Superior temporal gyrus (tissue), 1 donor: ENCODE results near the gene SUCLA2.
"Not testable (repeated sequence)": the region's sequence is repeated elsewhere in the genome, so short reads cannot be mapped to it uniquely, and the experiment has no call there.

Source experiments
- DNase-seq: peaks from one replicate; pipeline ENCODE4 v3.0.0-alpha.2; 2016; ENCODE audit errors: extremely low spot score

The SUCLA2 gene

DNA sequence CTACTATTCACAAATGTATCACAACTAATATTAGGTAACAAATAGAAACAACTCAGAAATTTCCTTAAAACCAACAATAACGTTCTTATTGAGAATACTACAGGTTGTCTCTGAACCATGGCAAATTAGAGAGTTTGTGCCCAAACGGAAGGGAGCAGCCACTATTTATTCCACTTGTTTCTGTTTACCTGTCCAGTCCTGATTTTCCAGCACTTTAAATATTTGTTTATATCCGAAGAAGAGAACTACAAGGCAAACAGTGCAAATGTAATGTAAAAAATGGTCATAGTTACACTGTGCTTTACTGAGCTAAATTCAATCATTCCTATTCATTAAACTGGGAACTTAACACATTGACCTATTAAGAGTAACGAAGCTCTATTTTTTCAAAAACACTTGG, 9.2 kb downstream of the SUCLA2 start:
- no peak for DNase-seq

DNA sequence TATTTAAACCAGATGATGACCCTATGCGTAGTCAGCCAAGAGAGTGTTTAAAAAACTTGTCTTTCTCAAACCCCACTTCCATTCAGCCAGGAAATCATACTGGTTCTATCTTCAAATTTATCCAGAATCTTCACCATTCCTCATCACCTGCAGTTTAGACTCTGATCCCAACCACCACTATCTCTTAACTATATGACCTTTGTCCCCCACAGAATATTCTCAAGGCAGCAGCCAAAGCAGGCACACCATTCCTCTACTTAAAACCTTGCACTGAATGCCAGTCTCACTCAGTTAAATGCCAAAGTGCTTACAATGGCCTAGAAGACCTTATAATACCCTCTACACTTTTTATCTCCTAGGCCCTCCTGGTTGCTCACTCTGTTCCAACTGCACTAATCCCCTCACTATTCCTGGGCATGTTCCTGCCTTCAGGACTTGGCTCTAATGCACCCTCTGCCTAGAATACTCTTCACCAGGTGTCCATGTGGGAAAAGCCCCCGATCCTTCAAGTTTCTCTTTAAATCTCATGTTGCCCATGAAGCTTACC, 10.1 kb downstream of the SUCLA2 start:
- DNase-seq: no peak

DNA sequence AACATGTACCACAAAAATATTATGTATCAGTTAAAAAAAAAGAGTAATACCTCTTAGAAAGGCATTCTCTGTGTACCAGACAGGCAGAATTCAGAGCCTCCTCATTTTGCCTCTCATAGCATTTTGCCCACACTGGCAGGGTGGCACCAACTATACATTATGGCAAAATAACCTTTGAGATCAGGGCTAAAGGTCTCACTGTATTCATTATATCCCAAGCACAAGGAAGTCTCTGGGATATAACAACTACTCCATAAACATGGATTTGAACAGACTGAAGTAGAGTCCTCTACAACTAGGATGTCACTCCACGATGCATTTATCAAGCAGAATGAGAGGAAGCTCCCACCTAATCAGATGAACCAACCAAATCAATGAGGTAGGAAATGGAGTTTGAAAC, 10.6 kb downstream of the SUCLA2 start:
- DNase-seq: no peak

DNA sequence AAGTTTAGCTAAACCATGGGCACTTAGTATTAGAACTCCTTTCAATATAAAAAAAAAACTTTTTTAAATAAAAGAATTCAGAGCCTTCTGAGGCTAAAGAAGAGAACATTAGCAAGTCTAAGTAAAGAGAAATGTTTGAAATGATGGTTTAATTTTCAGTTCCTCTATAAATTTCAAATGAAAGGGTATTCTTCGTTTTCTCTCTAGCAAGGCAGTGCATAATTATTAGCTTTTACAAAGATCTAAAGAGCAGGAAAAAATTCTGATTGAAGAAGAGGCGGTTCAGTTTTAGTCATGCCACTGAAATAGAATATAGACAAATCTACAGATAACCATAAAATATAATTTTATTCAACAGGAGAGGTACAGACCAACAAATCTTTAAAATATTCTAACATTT, 18.0 kb downstream of the SUCLA2 start:
- no peak for DNase-seq

DNA sequence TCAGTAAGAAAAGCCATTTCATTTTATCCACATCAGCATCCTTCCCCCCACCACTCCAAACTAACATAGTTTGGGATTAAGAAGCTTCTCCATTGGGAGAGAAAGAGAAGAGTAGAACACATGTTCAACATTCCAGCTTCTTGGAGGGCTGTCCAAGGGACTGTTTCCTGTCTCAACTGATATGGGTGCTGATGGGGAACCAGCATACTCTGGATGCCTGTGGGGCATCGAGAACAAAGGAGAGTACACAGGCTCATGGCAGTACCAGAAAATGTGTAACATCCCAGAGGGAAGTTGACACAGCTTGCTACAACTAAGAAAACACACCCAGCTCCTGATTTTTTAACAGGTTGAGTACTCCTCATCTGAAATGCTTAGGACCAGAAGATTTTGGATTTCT, 24.7 kb downstream of the SUCLA2 start:
- no peak for DNase-seq

DNA sequence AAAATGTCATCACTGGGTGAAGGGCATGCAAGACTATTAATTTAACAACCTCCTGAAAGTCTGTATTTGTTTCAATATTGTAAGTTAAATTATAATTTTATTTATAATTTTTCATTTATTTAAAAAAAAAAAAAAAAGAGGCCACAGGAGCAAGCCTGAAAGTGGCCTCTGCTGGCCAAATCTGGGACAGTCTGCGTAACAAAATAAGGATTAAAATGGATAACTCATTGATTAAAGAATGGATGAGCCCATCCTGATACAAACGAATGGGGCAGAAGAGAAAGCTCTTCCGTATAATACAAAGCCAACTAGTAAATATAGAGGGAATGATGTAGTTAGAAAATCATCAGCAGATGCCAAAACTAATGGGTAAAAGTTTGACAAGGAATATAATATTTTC, 36.2 kb downstream of the SUCLA2 start:
- no peak for DNase-seq

DNA sequence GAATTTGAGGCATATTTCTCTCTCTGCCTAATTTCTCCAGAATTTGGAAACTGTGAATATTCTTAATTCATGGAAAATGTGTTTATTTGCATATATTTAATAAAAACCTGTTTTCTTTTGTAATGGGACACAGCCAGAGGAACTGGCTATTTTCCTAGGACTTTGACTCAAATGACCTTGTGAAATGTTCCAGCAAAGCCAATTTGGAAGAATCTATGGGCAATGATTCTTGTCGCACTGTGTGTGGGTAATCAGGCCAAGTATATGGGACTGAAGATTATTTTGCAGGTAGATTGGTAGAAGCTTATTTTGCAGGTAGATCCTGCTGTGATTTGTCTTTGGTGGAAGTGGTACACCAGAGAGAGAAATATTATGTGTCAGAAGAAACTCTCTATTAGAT, 38.8 kb downstream of the SUCLA2 start:
- DNase-seq: no peak

DNA sequence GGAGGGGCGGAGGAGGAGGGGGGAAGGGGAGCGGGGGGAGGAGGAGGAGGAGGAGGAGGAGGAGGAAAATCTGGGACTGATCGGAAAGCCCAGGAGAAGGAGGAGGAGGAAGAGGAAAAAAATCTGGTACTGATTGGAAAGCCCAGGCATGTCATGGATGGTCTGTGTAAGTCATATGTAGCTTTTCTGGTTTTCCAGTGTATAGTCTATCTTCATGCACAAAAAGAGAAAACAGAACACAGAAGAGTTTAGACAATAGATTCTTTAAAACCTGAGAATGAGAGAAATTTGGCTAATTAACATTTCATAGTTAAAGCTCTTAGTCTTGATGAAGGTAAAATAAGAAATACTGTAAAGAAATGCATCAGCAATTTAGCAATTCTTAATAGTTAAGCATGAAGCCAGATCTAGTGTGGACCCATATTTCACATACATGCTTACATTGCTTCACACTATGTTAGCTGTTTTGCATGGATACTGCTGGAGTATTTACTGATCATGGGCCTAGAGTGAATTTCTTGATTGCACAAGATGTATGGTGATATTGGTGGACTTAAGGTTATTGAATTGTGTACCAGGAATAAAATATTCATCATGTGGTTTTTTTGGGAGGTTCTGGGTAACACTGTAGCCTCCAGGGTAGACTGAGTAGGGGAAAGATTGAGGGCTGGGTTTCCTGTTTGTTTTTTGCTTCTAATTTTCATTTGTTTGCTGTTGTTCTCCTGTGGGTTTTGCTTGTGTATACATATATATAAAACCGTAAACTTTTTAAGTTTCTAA, 41.4 kb downstream of the SUCLA2 start:
- DNase-seq: no peak

DNA sequence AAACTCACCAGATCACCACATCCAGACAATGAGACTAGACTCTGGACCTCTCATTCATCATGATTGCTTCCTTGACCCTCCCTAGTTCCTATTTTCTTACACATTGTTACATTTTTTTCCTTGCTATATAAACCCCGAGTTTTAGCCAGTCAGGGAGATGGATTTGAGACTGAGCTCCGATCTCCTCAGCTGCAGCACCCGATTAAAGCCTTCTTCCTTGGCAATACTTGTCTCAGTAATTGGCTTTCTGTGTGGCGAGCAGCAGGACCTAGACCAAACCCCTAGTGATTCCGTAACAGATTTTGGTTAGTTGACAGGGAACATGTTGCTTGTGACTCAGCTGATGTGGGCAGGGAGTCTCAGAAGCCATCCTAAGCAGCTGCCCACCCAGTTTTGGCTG, 44.0 kb downstream of the SUCLA2 start:
- no peak for DNase-seq

DNA sequence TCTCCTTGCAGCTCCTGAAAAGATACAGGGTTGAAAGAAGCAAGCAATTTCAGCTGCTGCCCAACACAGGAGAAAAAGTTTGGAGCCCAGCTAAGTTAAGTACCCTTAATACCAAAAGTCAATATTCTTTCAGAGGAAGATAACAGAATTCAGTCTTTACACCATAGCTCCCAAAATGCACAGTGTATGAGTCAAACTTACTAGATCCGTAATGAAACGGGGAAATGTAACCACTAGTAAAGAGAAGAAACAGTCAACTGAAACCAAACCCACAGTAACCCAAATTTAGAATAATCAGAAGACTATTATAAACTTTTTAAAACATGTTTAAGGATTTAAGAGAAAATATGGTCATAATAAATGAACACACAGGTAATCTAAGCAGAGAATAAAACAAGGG, 45.2 kb downstream of the SUCLA2 start:
- DNase-seq: no peak

DNA sequence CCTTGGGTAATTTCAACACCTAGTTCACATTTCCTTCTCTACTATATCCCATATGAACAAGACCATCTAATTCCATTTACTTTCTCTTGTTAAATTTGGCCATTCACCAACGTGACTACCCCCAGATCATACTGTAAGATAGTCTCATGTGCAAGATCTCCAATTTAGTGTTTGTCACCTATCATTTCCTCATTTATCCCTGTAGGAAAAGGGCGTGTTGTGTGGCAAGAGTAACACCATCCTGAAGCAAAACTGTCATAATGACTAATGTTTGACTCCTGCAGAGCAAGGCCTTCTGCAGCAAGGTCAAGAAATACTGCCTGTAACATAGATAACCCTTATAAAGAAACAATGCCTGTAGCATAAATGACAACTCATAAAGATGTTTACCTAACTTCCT, 51.3 kb downstream of the SUCLA2 start:
- DNase-seq: no peak

DNA sequence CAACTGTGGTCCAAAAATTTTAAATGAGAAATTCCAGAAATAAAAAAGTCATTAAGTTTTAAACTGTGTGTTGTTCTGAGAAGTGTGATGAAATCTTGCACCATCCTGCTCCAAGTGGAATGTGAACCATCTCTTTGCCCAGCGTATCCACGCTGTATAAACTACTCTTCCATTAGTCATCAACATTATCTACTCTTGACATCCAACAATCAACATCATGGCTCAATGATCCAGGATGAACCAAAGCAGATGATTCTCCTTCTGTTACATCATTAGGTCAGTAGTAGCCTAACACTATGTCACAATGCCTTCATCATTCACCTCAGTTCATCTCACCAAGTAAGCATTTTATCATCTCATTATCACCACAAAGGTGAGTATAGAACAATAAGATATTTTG, 55.3 kb downstream of the SUCLA2 start:
- no peak for DNase-seq

DNA sequence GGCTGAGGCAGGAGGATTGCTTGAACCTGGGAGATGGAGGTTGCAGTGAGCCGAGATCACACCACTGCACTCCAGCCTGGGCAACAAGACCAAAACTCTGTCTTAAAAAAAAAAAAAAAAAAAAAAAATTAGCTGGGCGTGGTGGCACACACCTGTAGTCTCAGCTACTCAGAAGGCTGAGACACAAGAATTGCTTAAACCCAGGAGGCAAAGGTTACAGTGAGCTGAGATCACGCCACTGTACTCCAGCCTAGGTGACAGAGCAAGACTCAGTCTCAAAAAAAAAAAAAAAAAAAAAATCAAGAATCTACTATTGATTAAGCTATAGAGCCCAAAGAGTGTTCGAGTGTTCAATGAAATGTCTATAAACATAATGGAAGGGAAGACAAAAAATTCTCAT, 55.9 kb downstream of the SUCLA2 start:
- DNase-seq: not testable (repeated sequence)

DNA sequence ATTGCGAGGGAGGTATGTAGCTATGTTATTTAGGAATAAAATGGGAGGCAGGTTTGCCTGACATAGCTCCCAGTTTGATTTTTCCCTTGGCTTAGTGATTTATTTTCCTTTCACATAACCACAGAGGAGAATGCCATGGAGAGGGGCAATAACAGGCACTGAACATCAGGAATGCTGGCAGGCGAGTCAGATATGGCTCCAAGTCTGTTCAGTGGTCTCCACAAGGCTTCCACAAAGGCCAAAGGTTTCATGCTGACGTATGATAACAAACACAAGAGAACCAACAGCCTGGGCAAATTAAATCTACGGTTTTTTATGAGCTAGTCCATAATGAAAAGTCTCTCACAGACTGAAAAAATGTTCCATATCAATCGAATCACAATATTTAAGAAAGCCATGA, 66.7 kb downstream of the SUCLA2 start:
- DNase-seq: no peak

DNA sequence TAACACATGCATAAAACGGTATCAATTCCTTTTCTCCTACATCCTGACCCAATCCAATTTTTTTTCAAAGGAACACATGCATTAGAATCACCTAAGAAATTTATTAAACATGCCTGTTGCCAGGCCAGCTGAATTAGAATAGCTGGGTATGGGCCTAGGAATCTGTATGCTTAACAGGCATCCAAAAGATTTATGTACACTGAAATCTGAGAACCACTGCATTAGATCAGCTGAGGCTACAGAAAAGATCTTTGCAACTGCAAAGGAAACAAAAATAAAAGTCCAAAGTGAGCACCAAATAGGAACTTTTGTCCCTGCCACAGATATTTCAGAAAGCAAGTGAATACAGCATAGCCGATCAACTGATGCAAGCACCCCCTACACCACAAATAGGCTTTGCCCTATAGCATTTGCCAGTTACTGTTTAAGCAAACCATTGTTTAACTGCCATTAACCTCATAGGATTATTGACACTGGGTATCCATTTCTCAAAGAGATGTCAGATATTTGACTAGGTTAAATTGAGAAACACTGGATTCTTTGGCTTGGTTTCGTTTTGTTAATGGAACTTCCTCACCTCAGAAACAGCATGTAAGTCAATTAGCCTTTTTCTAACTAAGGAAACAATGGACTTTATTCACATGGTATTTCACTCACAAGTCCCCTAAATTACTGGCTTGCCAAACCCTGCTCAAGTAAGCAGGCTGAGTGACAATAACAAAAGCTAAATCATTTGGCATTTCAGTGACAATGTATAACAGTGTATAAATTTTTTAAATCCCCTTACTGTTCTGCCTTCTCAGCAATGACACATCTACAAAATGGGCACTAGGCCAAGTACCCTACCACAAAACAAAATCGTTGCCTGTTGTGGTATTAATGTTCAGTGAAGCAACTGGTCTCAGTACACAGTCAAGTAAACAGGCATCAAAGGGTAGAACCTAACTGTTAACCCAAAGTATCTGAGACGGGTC, 67.8 kb downstream of the SUCLA2 start:
- DNase-seq: no peak

DNA sequence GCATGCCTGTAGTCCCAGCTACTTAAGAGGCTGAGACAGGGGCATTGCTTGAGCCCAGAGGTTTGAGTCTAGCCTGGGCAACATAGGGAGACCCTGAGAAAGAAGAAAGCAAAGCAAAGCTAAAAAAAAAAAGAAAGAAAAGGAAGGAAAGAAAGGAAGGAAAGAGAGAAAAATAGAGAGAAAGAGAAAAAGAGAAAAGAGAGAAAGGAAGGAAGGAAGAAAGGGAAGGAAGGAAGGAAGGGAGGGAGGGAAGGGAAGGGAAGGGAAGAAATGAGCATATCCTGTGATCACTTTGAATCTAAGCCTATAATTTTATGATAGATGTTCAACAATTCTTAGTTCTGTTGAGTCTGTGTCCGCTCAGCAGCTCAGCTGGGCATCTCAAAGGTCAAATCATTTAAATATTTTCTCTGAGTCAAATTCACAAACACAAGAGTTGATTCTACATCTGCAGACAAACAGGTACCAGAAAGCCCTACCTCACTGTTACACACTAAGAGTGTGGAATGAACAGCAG, 70.4 kb downstream of the SUCLA2 start:
- DNase-seq: no peak

DNA sequence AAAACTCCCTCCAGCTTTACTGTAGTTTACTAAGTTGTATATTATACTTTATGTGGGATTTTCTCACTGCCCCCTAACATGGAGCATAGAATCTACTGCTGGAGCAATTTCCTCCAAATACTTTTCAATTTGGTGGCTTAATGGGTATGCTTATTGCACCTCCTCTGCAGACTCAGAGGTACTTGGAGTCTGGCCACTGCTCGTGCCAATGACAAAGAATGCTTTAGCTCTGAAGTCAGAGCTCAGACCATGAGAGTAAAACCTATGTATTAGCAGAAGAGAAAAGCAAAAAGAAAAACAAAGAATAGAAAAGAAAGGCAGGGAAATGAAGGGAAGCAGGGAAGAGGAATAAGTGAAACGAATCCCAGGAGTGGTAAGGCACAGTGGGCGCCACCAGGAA, 71.9 kb downstream of the SUCLA2 start:
- no peak for DNase-seq

DNA sequence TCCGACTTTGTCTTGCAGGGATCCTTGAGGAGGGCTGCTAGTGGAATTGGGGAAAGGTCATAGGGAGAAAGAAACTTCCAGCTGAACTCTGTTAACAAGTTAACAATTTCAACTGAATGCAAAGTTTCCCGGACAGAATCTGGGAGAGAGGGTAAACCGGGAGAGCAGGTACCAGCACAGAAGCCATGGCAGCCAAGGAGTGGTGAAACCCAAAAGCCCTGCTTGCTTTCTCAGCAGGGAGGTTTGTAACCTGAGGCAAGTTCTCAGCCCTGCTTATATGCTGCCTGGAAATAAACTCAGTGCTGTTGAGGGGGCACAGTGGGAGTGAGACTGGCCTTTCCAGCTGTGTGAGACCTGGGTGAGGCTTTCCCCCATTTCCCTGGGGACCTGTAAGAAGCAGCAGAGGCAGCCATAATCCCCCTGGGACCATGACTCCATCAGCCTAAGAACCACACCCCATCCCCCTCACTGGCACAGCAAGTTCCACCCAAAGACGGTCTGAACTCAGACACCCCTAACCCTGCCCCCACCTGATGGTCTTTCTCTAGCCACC, 84.0 kb downstream of the SUCLA2 start:
- no peak for DNase-seq

DNA sequence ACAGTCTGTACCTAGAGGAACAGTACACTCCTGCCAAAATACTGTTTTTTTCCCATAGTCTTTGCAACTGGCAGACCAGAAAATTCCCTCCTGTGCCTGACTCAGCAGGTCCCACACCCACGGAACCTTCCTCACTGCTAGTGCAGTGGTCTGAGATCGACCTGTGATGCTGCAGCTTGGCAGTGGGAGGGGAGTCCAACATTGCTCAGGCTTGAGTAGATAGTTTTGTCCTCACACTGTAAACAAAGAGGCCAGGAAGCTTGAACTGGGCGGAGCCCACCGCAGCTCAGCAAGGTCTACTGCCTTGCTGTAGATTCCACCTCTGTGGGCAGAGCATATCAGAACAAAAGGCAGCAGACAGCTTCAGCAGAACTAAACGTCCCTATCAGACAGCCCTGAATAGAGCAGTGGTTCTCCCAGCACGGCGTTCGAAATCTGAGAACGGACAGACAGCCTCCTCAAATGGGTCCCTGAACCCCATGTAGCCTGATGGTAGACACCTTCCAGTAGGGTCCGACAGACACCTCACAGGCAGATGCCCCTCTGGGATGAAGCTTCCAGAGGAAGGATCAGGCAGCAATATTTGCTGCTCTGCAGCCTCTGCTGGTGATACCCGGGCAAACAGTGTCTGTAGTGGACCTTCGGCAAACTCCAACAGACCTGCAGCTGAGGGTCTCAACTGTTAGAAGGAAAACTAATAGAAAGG, 92.7 kb downstream of the SUCLA2 start:
- no peak for DNase-seq

DNA sequence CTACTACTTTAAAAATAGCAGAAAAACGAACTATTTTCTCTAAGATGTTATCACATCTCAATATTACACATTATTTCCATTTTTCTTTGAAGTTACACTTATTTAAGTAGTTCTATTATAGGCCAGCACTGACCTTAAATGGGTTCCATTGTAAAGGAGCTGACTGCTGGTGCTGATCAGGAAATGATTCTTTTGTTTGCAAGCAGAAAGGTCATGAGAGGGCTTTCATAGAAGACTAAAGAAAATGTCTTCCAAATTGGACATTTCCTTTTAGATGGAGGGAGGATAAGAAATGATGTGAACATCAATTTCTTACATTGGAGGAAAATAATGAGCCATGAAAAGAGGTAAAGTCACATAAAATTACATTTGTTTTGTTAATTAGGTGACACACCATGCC, 96.2 kb downstream of the SUCLA2 start:
- DNase-seq: no peak

DNA sequence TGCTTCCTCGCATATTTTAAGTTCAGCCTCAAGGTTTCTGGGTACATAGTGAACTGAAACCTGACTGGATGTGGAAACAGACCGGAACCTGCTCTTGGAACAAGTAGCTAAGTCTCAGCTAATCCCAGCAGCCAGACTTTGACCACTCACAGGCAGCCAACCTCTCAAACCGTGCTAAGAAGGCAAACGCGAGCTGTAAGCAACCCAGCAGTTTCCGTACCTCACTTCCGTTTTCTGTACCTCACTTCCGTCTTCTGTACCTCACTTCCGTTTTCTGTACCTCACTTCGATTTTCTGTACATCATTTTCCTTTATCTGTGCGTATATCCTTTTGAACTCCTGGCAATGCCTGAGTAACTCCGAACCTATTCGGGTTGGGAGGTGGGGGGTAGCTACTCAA, 96.8 kb downstream of the SUCLA2 start:
- DNase-seq: no peak

DNA sequence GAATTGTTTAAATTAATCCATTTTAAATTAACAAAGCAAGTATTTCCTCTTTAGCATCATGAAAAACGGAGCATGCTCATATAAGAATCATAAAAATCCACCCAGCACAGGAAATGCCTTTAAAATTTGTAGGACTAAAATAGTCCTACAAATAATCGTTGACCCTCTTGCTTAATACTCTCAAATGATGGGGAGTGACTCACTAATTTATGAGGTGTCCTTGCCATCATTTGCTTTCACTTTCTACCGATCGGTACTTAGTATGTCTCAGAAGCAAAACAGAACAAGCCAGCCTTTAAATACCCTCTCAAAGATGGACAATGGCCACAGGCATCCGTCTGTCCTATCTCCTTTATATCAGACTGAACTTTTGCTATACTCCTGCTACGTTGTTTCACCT, 97.2 kb downstream of the SUCLA2 start:
- DNase-seq: no peak
